ENCODE data around the gene PLAGL2.

GRCh38 chr20:32165836-32166545, 41.6 kb downstream of the PLAGL2 start:
- TF ChIP-seq, protein P1, sequence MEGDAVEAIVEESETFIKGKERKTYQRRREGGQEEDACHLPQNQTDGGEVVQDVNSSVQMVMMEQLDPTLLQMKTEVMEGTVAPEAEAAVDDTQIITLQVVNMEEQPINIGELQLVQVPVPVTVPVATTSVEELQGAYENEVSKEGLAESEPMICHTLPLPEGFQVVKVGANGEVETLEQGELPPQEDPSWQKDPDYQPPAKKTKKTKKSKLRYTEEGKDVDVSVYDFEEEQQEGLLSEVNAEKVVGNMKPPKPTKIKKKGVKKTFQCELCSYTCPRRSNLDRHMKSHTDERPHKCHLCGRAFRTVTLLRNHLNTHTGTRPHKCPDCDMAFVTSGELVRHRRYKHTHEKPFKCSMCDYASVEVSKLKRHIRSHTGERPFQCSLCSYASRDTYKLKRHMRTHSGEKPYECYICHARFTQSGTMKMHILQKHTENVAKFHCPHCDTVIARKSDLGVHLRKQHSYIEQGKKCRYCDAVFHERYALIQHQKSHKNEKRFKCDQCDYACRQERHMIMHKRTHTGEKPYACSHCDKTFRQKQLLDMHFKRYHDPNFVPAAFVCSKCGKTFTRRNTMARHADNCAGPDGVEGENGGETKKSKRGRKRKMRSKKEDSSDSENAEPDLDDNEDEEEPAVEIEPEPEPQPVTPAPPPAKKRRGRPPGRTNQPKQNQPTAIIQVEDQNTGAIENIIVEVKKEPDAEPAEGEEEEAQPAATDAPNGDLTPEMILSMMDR (IDR thresholded peaks at IDR 0.05 in 8 of 11, conservative IDR thresholded peaks at IDR 0.05 in 3 of 11) = no peak
- no peak for TF ChIP-seq POLR2AphosphoS5 (IDR thresholded peaks at IDR 0.05)
